GM12873 (cell line): Measurements from ENCODE around the gene ELMO1.

Source experiments
- TF ChIP-seq, protein P1 (sequence below): IDR thresholded peaks from 2 replicates; pipeline ENCODE4 v1.5.1; 2012; ENCODE audit warnings: low read depth, mild to moderate bottlenecking, moderate library complexity, low read length, control low read depth; ENCODE audit not compliant: insufficient read depth; ENCODE audit errors: missing control alignments

The ELMO1 gene

DNA sequence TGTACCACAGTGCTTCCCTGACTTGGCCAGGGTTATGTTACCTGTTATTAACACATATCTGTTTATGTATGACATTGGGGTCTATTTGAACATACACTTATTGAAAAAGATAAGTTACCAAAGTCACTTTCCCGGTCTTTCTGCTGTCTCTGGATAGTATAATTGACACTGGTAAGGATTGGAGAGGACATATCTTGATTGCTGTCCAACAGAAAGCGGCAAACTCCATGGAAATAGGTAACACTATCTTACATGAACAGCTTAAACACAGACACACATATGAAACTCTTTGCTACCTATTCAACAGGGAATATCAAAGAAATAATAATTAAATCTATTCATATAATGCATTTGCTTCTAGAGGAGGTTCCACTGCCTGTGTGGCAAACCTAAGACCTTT is 441.9 kb downstream of the ELMO1 start:
- TF ChIP-seq, protein P1, sequence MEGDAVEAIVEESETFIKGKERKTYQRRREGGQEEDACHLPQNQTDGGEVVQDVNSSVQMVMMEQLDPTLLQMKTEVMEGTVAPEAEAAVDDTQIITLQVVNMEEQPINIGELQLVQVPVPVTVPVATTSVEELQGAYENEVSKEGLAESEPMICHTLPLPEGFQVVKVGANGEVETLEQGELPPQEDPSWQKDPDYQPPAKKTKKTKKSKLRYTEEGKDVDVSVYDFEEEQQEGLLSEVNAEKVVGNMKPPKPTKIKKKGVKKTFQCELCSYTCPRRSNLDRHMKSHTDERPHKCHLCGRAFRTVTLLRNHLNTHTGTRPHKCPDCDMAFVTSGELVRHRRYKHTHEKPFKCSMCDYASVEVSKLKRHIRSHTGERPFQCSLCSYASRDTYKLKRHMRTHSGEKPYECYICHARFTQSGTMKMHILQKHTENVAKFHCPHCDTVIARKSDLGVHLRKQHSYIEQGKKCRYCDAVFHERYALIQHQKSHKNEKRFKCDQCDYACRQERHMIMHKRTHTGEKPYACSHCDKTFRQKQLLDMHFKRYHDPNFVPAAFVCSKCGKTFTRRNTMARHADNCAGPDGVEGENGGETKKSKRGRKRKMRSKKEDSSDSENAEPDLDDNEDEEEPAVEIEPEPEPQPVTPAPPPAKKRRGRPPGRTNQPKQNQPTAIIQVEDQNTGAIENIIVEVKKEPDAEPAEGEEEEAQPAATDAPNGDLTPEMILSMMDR, result no peak

DNA sequence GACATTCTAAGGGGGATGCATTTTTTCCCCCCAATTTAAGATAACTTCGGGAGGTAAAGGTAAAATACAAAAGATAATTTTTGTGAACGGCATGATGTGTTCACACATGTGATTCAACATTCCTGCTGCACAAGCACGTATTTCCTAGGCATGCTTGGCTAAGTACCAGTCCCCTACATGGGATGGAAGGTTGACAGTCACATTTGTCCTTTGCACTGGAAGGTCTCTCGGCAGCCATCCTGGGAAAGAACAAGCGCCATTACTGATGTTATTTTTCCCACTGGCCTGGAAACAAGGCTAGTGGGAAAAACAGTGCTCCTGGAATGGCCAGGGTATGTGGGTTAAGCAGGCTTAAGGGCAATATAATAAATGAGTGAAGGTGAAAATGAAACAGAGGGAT is 448.2 kb downstream of the ELMO1 start:
- TF ChIP-seq, protein P1, result no peak

DNA sequence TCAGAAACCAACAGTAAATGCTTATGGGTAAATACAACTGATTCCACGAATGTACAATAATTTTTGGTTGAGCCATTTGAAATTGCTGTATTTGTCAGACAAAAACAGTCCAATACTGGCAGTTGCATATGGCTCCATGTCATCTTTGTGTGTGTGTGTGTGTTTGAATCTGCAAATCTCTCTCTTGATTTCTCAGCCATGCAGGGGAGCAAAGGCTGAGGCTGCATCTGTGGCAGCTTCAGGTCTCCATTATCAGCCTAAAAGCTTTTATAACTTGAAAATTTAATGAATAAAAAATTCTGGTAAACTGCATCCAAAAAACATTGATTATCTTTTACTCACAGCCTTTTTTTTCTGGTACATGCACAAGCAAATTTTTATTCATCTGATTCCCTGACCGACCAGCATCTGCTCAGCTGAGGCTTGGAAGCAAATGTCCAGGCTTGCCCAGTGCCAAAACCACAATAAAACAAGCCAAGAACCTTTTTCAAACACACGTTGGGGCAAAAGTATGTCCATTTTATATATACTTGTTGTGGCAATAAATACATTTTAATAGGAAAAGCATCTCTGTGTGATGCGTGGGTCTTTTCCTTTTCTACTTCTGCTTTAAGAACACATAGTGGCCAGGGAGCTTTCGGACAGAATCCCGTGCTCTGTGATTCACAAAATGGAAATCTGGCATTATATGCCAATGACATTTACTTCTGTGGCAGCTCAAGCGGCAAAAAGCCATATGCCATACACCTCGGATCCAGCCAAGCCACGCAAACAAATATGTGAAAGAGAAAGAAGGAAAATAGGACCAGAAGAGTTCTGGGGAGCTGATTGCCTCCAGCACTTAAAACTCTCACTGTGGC is 448.8 kb downstream of the ELMO1 start:
- TF ChIP-seq, protein P1, result no peak

DNA sequence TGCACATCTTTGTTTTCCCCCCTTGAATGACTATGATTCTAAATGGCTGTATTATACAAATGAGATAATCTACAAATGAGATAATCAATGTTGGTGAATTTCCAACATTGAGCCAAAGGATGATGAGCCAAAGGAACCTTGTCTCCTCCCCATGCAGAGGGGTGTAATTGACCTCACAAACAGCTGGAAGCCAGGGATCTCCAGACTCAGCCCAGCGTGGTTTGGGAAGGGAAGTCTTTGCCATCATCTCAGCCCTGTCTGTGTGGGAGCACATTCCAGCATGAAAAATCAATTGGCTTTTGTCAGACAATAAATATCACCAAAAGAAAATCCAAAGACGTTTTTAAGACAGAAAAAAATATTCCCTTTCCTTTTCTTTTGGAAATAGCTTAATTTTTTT is 452.9 kb downstream of the ELMO1 start:
- TF ChIP-seq, protein P1, result no peak

DNA sequence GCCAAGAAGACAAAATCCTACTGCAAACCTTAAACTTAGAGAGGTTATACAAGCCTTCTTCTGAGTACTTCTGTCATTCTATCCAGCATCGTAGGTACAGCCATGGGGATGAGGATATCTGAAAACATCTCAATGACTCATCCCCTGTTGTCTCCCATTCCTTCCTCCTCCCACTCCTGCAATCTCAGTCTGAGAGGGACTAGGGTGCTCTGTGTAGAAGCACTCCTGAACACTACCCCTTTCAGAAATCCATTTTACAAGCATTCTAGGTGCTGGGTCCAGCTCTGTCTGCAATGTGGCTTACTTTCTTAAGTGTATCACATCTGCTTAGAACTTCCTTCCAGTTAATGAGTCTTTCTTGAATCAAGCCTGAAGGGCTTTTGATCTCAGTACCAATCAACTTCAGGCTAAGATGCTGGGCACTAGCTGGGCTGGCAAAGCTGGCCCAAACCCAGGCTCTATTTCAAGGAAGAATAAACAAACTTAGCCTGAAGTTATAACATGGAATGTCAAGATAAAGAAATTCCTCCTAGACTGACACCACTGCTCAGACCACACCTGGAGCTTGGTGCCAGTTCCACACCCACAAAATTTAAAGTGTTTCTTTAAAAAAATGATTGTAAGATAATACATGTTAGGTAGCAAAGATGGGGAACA is 454.1 kb downstream of the ELMO1 start:
- TF ChIP-seq, protein P1, result no peak

DNA sequence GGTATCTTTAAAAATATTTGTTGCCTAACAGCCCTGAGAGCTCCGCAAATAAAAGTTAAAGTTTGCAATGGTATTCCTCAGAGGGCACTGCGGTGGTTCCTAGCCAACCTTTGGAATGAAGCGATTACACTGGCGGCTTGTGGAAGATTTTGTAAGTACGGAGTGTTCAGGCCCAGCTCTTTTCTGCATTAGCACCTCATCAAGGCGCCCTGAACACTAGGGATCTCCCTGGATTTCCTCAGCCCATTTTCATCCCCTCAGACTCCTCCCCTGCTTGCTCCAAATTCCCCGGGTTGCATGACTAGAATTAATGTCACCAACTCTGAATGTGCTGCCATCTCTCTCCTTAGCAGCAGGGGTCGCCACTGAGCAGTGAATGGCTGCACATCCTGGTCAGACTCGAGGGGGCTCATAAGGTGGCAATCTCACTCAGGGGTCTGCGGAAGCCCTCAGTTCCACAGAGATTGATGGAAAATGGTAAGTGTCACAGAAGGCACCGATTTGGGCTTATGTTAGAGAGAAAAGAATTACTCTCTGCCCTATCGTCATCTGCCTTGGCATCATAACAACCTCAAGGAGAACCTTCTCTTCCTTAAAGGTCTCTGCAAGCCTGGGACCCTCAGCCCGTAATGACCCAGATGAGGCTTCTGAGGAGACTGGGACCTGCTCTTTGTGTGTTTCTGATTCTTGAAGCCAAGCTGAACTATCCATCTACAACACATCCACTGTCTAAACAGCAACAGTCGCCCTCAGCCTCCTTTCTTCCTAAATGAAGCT is 461.5 kb downstream of the ELMO1 start:
- TF ChIP-seq, protein P1, result peak; percentile 93

DNA sequence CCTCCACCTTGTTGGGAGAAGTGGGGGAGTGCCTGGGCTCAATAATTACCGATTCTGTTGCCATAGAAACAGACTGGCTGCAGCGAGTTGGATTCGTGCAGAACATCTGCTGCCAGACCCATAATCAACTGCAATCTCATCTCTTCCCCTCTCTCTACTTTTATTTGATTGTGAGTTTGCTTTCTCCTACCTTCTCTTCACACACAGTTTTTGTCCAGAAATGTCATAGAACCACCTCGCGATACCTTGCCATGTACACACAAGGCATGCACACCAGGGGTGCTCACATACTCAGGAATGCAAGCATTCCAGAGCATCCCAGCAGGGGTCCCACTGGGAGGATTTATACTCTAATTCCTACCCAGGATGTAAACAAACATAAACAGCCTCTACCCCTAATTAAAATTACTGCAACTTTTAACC is 462.1 kb downstream of the ELMO1 start:
- TF ChIP-seq, protein P1, result no peak
